ENCODE results near the gene VPREB3. TPM values are rescaled to one million over a fixed set of nuclear protein-coding genes. Genes with fewer than 3 reads are reported as not detected.

Gene VPREB3
- polyA plus RNA-seq, 12 donors: 0.34 to 3.9 (median 1.1) TPM; not detected in 5

DNA sequence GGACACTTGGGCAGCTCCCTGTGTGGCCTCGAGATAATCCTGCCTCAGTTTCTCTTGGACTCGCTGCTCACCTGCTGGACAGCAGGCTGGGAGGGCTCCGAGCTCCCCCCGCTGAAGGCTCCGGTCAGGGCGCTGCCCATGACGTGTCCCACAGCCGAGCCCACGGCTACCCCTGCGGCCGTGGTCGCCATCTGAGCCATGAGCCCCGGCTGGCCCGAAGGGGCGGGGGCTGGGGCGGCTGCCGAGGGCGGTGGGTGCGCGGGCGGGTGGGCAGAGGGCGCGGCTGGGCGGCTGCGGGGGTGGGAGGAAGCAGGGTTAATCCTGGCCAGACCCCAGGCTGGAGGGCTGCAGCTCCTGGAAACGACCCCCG is 13.1 kb upstream of the VPREB3 start:
- no peak for DNase-seq

DNA sequence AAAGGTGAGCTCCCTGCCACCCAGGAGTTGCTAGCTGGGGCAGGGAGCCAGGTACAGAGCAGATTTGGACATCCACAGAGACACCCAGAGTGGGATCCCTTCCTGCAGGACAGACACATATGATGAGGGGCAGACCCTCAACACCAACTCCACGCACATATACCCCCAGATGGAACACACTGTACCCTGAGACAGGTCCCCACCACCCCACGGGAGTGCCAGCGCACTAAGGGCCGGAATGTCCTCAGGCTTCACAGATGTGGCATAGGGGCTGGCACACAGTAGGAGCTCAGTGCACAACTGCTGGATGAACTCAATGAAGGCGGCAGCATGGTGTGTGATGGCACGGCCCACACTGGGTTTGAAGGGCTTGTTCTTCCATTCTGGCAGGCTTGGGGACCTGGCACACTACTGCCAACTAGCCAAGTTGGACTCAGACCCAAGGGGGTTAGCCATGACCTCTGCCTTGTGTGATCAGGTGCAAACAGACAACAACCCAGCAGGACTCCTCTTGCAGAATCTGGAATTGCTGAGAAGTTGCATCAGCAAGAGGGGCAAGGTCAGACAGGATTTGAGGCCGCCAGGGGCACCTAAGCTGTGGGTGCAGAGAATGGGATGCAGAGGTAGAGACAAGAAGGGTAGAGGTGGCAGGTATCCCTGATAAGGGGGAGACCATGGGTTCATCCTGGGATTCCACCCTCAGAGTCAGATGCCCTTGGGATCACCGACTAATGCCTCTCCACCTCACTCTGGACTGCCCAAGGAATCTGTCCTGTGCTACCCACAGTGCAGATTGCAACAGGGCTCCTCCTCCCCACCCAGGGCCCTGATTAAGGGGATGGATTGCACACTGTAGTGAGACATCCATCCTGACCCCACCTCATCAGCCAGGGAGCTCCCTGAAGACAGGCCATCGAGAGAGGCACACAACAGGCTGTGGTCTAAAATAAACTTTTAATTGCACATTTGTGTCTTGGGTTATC is 11.0 kb upstream of the VPREB3 start:
- DNase-seq: no peak

DNA sequence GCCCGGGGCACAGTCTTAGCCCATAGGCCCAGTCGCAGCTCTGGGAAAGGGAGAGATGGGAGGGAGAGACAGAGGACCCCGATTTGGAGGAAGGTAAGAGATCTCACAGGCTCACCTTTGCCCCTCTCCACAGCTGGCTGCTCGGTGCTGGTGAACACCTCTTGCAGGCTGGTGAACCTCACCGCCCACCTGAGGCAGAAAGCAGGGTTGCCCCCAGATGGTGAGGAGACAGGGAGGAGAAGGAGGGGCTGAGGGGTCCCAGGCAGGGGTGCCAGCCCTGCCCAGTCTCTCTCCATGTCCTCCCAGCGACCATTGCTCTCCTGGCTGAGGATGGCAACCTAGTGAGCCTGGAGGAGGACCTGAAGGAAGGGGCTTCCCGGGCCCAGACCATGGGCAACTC is 9.7 kb upstream of the VPREB3 start:
- no peak for DNase-seq

DNA sequence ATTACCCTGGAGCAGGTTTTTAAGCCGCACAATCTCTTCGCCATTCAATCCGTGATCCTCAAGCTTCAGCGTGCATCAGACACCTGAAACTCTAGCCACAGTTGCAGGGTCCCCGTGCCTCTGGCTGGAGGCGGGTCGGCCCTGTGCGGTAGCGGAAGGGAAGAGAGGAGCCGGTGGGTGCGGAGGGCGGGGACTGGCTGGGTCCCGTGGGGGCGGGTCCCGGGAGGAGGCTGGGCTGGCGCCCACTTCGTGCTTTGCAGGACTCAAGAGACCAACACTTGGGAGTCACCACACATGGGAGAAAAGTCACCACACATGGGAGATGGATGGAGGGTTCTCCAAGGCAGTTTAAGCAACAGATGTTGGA is 9.3 kb upstream of the VPREB3 start:
- no peak for DNase-seq

DNA sequence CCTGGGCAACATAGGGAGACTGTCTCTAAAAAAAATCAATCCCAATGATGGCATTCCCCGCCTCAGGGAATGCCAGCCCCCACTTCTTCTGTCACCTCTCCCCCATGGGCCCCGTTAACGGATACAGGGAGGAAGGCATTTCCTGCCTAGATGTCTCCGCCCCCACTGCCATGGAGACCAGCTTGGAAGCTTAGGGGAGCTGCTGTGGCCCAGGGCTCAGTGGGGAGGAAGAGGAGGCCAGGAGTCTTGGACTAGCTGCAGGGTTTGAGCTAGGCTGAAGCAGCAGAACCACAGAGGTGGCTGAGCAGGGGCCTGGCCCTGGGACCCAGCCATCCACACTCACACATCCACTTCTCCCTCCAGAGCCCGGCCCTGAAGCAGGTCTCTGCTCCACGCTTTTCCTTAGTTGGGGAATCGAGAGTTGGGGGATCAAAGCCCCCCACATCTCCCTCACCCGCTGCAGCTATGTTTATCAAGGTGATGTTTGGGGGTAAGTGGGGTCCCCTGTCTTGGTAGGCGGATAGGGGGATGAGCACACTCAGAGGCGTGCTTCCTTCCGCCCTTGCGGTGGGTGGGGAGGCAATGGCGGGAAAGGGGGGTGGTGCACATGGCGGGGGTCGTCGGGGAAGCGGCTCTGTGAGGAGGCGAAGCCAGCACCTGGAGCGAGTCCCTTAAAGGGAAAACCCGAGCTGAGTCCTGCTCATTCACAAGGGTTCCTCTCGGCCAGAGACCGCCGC is 8.8 kb upstream of the VPREB3 start, which contains the start of gene C22orf15:
TSS of gene C22orf15 (plus strand) at position 149 of the 737 bp plus-strand sequence. CDS start at position 466, 317 bp downstream.
- no peak for DNase-seq

DNA sequence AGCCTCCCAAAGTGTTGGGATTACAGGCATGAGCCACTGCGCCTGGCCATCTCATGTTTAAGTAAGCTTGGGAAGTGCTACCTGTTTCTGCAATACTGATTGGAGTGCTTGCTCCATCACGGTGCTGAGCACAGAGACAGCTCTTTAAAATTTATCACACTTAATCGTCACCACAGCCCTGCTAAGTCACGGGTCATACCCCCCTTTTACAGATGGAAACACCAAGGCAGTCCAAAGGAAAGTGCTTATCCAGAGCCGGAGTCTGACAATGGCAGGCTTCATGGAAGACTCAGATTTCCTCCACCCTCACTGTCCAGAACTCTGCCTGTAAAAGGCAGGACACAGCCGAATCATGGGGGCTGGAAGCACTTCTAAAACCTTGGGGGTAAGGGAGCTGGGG is 5.8 kb upstream of the VPREB3 start:
- no peak for DNase-seq

DNA sequence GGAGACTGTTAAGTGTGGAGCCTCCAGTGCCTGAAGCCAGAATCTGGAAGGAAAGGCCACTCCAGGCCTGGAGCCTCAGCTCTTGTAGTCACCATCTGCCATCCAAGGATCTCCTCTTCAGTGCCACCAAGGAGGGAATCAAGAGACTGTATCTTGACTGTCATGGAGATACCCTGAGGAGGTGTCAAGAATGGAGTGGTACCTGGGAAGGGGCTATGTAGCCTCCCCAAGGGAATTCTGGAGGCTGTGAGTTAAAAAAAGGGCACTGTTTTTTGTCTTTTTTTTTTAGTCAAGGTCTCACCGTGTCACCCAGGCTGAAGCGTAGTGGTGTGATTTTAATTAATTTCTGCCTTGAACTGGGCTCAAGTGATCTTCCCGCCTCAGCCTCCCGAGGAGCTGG is 5.3 kb upstream of the VPREB3 start:
- DNase-seq: no peak

DNA sequence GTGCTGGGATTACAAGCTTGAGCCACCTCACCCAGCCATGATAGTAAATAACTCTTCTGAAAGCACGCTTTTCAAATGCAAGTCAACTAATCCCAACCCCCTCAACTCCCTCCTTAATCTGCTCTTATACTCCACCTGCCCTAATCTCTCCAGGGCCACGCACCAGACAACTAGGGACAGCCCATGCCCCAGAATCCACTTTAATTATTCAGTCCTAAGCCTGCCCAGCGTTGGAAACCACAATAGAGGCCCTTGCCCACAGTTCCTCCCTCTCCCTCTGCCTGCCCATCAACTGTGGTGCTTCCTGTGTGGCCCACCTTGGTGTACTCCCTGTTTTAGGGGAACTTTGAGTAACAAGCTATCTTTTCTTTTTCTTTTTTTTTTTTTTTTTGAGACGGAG is 2.7 kb upstream of the VPREB3 start:
- no peak for DNase-seq

DNA sequence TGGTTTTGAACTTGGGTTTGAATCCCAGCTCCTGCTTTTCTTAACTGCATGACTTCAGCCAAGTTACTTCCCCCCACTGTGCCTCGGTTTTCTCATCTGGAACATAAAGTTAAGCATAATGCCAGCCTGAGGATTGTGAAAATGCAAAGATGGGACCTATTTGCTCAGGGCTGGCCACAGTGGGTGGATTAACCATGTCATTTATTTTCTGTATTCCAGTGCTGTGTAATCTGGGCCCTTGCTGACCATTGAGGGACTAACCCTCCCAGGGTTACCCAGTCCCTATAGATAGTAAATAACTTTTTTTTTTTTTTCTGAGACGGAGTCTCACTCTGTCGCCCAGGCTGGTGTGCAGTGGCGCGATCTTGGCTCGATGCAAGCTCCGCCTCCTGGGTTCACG is 1.5 kb upstream of the VPREB3 start:
- DNase-seq: no peak

DNA sequence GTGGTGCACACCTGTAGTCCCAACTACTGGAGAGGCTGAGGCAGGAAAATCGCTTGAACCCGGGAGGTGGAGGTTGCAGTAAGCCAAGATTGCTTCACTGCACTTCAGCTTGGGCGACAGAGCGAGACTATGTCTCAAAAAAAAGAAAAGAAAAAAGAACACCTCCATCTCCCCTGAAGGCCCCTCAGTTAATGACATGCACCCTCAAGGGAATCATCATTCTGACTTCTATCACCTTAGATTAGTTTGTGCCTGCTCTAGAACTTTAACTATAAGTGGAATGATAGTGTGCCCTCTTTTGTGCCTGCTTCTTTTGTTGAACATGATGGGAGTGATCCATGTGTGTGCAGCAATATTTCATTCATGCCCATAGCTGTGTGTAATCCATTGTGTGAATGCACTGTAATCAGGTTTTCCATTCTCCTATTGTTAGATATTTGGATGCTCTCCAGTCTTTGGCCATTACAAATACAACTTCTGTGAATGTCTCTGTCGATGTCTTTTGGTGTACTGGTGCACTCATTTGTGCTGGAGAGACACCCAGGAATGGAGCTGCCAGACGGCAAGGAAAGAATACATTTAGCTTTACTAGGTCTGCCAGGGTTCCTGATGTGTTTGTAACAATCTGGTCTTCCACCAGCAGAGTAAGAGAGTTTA is 883 bp upstream of the VPREB3 start:
- DNase-seq: no peak

DNA sequence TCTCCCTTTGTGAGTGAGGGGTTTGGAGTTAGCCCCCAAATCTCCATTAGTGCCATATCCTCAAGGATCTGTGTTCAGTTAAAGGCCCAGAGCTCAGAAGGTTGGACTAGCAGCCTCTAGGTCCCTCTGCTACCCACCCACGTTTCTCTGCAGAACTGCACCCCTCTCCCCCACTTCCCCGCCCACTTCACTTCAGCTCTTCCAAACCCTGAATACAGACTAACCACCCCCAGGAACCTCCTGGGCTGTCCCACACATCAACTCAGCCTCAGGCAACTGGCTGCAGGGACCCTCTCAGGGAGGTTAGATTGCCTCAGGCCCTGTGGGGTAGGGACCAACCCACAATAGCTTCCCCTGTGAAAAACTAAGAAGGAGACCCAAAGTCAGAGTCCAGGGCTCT is 840 bp downstream of the VPREB3 start:
- DNase-seq: no peak

DNA sequence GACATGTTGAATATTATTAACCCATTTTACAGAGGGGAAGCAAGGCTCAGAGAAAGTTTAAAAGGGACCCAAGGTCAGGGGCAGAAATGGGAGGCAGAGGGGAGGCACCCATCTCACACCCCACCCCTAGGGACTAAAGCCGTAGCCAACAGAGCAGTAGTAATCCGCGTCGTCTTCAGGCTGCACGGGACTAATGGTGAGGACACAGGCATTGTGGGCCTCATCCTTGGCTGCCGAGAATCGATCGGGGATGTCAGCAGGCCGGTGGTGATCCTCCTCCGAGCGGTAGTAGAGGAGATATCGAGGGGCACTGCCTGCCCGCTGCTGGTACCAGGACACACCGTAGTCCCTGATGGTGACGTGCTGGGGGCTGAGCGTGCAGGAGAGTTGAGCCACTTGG is 1.5 kb downstream of the VPREB3 start:
- DNase-seq: no peak

DNA sequence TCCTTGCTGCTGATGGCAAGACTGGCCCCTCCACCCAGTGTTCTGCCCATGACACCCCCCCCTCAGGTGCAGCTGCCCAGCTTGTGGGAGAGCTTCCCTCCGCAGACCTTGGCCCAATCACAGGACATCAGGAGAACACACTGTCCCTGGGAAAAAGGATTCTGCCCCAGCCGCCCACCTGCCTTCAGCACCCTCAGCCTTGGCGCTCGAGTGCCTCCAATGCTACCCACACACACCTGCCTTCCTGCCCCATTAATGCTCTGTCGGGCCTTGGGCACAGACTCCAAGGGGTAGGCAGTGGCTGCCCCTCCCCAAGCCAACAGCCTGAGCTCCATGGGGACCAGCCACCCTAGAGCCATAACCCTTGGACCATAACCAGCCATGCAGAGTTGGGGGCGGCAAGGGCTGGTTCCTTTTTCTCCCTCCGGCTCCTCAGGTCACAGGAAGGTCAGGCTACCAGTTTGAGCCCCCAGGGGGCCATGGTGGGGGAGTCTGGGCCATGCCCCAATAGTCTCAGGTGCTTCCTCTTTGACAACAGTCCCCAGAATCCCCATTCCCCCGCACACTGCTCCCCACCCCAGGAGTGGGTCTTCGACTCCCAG is 2.0 kb downstream of the VPREB3 start:
- DNase-seq: no peak

DNA sequence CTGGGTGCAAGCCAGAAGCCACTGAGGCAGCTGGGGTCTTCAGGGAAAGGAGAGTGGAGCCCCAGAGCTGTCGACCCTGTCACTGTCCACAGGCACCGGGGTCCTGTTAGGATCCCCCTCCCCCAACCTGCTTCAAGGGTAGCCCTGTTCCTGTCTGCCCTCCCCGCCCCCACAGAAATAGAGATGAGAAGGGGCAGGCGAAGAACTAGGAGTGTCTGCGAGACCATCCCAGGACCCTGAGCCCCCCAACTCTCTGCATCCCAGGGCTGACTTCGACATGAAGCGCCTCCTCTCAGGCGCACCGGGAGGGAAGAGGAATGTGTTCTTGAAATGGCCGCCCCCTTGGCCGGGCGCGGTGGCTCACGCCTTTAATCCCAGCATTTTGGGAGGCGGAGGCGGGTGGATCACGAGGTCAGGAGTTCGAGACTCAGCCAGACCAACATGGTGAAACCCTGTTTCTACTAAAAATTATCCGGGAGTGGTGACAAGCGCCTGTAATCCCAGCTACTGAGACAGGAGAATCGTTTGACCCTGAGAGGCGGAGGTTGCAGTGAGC is 2.7 kb downstream of the VPREB3 start:
- DNase-seq: no peak

DNA sequence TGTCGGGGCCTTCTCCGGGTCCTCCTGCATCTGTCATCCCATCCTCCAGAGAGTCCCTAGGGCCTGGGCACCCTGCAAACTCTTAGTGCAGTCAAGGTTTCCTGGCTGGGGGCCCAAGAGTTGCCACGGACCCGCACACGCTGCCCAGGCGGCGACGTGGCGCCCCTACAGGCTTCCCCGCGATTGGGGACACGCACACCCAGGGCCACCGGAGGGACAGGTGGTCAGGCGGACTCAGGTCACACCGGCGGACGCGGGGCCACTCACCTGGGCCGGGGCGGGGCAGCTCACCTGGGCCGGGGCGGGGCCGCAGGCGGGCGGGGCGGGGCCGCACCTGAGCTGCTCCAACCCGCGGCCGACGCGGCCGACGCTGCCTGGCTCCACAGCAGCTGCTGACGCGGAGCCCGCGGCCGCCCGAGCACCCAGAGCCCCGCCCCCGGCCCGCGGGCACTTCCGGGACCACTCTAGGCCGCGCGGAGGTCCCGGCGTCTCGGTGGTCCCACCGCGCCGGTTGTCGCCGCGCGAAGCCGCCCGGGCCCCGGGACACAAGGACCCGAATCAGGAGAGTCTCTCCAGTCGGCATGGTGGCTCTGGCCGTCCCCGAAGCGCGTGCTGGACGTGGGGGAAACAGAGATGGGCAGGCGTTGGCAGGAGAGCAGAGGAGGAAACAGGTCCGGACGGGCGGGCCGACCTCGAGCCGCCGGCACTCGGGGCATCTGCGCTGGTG is 3.3 kb downstream of the VPREB3 start, which contains the start of gene ZNF70:
TSS of gene ZNF70 (minus strand) at position 399 of the 727 bp plus-strand sequence. CDS start 5,972 bp downstream, outside the sequence.
- peak; percentile 79 for DNase-seq

DNA sequence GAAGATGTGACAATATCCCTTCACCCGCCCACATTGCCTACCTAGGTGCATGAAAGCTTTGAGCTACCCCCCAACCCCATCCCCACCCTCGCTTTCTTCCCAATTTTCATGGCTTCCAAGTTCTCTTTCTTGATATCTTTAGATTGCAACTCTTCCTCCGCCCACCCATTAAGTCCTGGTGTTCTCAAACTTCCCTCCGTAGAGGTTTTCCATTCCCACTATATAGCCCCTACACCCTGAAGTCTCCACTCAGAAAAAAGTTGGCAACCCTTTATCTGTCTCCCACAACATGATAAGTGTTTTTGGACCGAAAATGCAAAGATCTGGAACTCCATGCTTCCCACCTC is 3.9 kb downstream of the VPREB3 start:
- DNase-seq: no peak

DNA sequence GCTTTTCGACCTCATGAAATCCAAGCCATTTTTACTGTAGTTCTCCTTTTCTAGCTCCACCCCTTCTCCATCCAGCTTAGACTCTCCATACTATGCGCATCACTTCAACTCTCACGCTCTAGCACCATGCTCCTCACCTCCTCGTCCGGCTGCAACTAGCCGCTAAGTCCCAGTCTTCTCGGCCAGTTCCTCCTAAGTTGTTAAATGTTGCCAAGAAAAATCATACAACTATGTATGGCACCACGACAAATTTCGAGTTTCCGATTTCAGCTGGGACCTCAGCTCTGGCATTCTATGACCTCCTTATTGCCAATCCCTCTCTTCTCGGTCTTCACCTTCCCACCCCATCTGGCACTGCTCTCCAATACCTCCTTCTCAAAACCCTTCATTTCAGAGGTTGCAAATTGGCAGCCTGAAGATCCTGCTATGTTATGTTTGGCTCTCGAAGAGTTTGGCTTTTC is 4.4 kb downstream of the VPREB3 start:
- peak; percentile 66 for DNase-seq

DNA sequence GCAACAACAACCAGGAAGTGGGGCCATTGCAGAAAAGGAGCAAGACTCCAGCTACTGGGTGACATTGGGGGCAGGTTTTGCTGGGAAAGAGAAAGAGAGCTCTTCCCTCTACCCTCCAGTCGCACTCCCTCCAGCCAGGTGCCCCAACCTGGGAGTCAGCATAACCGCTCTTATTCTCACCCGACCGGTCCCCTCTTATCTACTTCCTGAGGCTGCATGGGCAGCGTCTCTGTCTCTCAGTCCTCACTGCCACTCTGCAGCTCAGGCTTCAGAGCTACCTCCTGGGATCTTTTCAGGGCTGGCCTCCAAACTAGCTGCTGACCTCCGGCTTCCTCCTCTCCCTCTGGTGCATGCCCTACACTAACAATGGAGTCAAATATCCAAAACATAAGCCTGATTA is 8.4 kb downstream of the VPREB3 start:
- DNase-seq: no peak

DNA sequence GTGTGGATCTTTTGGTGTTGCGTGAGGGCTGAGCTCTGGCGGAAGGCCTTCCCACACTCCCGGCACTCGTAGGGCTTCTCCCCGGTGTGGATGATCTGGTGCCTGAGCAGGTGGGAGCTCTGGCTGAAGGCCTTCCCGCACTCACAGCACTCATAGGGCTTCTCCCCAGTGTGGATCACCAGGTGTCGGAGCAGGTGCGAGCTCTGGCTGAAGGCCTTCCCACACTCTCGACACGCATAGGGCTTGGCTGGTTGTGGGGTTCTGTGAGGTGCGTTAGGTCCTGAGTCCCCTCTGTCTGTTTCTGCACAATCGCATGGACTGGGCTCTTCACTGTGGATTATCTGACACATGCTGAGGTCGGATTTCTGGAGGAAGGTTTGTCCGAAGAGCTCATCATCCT is 9.7 kb downstream of the VPREB3 start:
- DNase-seq: no peak

DNA sequence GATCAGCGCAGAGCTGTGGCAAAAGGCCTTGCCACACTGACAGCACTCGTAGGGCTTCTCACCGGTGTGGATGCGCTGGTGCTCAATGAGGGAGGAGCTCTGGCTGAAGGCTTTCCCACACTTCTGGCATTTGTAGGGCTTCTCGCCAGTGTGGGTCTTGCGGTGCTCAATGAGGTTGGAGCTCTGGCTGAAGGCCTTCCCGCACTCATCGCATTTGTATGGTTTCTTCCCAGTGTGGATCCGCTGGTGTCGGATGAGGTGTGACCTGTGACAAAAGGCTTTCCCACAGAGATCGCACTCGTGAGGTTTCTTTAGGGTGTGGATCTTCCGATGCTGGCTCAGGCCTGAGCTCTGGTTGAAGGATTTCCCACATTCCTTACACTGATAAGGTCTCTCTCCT is 10.2 kb downstream of the VPREB3 start:
- no peak for DNase-seq

DNA sequence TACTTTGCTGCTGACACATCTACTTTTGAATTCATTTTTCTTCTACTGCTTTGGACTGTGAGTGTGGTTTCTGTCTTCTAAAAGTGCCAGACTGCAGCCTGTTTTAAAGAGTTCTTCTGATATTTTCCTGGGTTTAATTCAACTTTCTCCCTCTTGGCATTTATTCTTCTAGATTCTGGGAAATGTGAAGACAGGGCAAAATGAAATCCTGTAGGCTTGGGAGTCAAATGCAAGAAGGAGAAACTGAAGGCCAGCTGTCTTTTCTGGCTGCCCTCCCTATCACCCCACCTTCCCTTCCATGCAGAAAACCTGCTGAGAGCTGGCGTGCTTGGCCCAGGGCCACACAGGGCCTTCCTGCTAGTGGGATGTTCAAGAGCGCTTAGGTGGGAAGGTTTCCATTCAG is 10.9 kb downstream of the VPREB3 start:
- peak; percentile 70 for DNase-seq

Data from muscle of arm (tissue), 12 donors.